AG09319 (cell line): ENCODE results near the gene PCDHGA9.
"Not testable (repeated sequence)": the region's sequence is repeated elsewhere in the genome, so short reads cannot be mapped to it uniquely, and the experiment has no call there.

Experiments
- DNase-seq: peaks from one replicate; pipeline ENCODE4 v3.0.0-alpha.2; 2010; ENCODE audit warnings: low read depth; ENCODE audit errors: extremely low read depth
- TF ChIP-seq, protein P1 (sequence below): IDR thresholded peaks from 2 replicates; pipeline ENCODE4 v1.5.1; 2011; ENCODE audit warnings: low read depth, mild to moderate bottlenecking, inconsistent platforms, low read length, moderate library complexity

The PCDHGA9 gene

DNA sequence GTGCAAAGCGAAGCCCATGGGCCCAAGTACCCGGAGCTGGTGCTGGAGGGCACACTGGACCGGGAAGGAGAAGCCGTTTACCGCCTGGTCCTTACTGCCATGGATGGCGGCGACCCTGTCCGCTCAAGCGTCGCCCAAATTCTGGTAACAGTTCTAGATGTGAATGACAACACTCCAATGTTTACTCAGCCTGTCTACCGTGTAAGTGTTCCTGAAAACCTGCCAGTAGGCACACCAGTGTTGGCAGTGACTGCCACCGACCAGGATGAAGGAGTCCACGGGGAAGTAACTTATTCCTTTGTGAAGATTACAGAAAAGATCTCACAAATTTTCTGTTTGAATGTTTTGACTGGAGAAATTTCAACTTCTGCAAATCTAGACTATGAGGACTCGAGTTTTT is 28.0 kb upstream of the PCDHGA9 start:
- TF ChIP-seq, protein P1, sequence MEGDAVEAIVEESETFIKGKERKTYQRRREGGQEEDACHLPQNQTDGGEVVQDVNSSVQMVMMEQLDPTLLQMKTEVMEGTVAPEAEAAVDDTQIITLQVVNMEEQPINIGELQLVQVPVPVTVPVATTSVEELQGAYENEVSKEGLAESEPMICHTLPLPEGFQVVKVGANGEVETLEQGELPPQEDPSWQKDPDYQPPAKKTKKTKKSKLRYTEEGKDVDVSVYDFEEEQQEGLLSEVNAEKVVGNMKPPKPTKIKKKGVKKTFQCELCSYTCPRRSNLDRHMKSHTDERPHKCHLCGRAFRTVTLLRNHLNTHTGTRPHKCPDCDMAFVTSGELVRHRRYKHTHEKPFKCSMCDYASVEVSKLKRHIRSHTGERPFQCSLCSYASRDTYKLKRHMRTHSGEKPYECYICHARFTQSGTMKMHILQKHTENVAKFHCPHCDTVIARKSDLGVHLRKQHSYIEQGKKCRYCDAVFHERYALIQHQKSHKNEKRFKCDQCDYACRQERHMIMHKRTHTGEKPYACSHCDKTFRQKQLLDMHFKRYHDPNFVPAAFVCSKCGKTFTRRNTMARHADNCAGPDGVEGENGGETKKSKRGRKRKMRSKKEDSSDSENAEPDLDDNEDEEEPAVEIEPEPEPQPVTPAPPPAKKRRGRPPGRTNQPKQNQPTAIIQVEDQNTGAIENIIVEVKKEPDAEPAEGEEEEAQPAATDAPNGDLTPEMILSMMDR, result no peak
- DNase-seq, result no peak

DNA sequence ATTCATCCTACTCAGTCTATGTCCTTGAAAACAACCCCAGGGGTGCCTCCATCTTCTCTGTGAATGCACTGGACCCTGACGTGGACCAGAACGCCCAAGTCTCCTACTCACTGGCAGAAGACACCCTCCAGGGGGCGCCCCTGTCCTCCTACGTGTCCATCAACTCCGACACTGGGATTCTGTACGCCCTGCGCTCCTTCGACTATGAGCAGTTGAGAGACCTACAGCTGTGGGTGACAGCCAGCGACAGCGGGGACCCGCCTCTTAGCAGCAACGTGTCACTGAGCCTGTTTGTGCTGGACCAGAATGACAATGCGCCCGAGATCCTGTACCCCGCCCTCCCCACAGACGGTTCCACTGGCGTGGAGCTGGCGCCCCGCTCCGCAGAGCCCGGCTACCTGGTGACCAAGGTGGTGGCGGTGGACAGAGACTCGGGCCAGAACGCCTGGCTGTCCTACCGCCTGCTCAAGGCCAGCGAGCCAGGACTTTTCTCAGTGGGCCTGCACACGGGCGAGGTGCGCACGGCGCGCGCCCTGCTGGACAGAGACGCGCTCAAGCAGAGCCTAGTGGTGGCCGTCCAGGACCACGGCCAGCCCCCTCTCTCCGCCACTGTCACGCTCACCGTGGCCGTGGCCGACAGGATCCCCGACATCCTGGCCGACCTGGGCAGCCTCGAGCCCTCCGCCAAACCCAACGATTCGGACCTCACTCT is 27.0 kb upstream of the PCDHGA9 start:
- DNase-seq, result not testable (repeated sequence)

DNA sequence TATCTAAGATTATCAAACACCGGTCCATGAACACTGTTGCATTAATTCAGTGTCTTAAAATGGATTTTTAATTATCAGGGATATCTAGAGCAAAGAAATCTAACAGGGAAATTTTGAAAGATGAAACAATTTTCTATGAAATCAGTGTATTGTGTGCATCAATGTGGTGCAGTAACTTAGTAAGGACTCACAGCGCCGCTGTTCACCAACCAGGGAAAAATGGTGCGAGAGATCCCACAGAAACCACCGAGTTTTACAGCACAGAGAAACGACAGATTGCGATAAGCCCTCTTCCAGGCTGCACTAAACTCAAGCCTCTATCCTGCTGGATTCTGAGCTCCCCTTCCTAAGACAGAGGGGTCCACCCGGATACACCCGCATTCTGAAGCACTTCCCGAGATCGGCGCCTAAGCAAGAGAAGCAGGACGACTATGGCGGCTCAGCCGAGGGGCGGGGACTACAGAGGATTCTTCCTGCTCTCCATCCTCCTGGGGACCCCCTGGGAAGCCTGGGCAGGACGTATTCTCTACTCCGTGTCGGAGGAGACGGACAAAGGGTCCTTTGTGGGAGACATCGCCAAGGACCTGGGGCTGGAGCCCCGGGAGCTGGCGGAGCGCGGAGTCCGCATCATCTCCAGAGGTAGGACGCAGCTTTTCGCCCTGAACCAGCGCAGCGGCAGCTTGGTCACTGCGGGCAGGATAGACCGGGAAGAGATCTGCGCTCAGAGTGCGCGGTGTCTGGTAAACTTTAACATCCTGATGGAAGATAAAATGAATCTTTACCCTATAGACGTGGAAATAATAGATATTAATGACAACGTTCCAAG is 19.9 kb upstream of the PCDHGA9 start, which contains the start of gene PCDHGA7:
Gene PCDHGA7, plus strand, starts transcription at position 274 of the 826 bp plus-strand sequence. Its CDS starts 158 bp downstream, at position 432.
- TF ChIP-seq, protein P1, result peak; percentile 32
- DNase-seq, result no peak

DNA sequence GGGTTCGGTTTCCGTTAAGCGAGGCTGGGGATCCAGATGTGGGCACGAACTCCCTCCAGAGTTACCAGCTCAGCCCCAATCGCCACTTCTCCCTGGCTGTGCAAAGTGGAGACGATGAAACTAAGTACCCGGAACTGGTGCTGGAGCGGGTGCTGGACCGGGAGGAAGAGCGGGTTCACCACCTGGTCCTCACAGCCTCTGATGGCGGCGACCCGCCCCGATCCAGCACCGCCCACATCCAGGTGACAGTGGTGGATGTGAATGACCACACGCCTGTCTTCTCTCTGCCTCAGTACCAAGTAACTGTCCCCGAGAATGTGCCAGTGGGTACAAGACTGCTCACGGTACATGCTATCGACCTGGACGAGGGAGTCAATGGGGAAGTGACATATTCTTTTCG is 19.2 kb upstream of the PCDHGA9 start:
- TF ChIP-seq, protein P1, result no peak
- DNase-seq, result no peak

DNA sequence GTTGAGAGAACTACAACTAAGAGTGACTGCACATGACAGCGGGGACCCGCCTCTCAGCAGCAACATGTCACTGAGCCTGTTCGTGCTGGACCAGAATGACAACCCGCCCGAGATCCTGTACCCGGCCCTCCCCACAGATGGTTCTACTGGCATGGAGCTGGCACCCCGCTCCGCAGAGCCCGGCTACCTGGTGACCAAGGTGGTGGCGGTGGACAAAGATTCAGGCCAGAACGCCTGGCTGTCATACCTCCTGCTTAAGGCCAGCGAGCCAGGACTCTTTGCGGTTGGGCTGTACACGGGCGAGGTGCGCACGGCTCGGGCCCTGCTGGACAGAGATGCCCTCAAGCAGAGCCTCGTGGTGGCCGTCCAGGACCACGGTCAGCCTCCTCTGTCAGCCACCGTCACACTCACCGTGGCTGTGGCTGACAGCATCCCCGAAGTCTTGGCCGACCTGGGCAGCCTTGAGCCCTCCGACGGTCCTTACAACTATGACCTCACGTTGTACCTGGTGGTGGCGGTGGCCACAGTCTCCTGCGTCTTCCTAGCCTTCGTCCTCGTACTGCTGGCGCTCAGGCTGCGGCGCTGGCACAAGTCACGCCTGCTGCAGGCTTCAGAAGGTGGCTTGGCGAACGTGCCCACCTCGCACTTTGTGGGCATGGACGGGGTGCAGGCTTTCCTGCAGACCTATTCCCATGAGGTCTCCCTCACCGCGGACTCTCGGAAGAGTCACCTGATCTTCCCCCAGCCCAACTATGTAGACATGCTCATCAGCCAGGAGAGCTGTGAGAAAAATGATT is 17.9 kb upstream of the PCDHGA9 start:
- no peak for DNase-seq
- TF ChIP-seq, protein P1, result no peak

DNA sequence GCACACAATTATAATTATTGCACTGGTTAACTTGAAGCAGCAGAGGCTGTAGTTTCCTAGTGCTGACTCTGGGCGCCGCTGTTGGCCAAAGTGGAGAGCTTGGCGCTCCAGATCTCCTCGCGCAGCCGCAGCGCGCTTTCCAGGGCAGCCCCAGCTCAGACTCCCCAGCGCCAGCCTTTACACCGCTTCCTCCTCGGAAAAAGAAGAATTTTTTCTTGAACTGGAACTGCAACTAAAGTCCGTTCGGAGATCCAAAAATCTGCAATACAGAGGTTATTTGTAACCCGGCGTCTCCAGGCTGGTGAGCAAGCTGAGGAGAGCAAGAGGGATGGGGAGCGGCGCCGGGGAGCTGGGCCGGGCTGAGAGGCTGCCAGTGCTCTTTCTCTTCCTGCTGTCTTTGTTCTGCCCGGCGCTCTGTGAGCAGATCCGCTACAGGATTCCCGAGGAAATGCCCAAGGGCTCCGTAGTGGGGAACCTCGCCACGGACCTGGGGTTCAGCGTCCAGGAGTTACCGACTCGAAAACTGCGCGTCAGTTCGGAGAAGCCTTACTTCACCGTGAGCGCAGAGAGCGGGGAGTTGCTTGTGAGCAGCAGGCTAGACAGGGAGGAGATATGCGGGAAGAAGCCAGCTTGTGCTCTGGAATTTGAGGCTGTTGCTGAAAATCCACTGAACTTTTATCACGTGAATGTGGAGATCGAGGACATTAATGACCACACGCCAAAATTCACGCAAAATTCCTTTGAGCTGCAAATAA is 14.8 kb upstream of the PCDHGA9 start, which contains the start of gene PCDHGB4:
Gene PCDHGB4, plus strand, starts transcription at position 142 of the 755 bp plus-strand sequence. Its CDS starts 187 bp downstream, at position 329.
- TF ChIP-seq, protein P1, result peak; percentile 43

DNA sequence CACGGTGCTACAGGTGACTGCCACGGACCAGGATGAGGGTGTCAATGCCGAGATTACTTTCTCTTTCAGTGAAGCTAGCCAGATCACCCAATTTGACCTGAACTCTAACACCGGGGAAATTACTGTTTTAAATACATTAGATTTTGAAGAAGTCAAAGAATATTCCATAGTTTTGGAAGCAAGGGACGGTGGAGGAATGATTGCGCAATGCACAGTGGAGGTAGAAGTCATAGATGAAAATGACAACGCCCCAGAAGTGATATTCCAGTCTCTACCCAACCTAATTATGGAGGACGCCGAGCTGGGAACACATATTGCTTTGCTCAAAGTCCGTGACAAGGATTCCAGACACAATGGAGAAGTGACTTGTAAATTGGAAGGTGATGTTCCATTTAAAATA is 13.9 kb upstream of the PCDHGA9 start:
- DNase-seq, result no peak
- TF ChIP-seq, protein P1, result no peak

More for the DNA sequence above, 14.8 kb upstream of the PCDHGA9 start, which contains the start of gene PCDHGB4:
- not testable (repeated sequence) for DNase-seq
